T-helper 1 cell treated with Interleukin-12 subunit alpha and Interleukin-12 subunit beta and Interleukin-4 antibody, amounts not matched to agents 30 μg/mL and 1 μg/mL, for 36 hours (primary cell): ENCODE data around the gene DSPP.

ENCODE experiments used
- H3K27ac Mint-ChIP-seq: one replicate; pipeline ENCODE4 v1.8.0; 2021; ENCODE audit warnings: mild to moderate bottlenecking, mixed read lengths
- H3K27me3 Mint-ChIP-seq: one replicate; pipeline ENCODE4 v1.8.0; 2021; ENCODE audit warnings: low read depth, mixed read lengths
- H3K36me3 Mint-ChIP-seq: one replicate; pipeline ENCODE4 v1.8.0; 2021; ENCODE audit warnings: low read depth, mixed read lengths
- H3K4me1 Mint-ChIP-seq: one replicate; pipeline ENCODE4 v1.8.0; 2021; ENCODE audit warnings: low read depth, mixed read lengths
- H3K4me3 Mint-ChIP-seq: one replicate; pipeline ENCODE4 v1.8.0; 2021; ENCODE audit warnings: mild to moderate bottlenecking, moderate library complexity, mixed read lengths
- H3K9me3 Mint-ChIP-seq: one replicate; pipeline ENCODE4 v1.8.0; 2021; ENCODE audit warnings: mixed read lengths

DSPP gene

GRCh38 chr4:87657525-87657924 lies 49.2 kb downstream of the DSPP start:
- H3K4me1 Mint-ChIP-seq, result no peaks in the 10 kb centered on the region
- no peaks in the 10 kb centered on the region for H3K9me3 Mint-ChIP-seq
- H3K27ac Mint-ChIP-seq, result no peak overlapping the region
- no peak overlapping the region for H3K4me3 Mint-ChIP-seq
- H3K36me3 Mint-ChIP-seq, result no peaks in the 10 kb centered on the region
- H3K27me3 Mint-ChIP-seq, result peaks cover 3% of the 10 kb centered on the region

GRCh38 chr4:87659247-87659931 lies 51.1 kb downstream of the DSPP start:
- H3K4me1 Mint-ChIP-seq, result no peaks in the 10 kb centered on the region
- H3K4me3 Mint-ChIP-seq, result no peak overlapping the region
- peaks cover 3% of the 10 kb centered on the region for H3K27me3 Mint-ChIP-seq
- H3K27ac Mint-ChIP-seq, result no peak overlapping the region
- no peaks in the 10 kb centered on the region for H3K36me3 Mint-ChIP-seq
- H3K9me3 Mint-ChIP-seq, result no peaks in the 10 kb centered on the region

GRCh38 chr4:87662871-87663270 lies 54.5 kb downstream of the DSPP start:
- Mint-ChIP-seq H3K4me3 (no peak overlapping the region), H3K27ac (no peak overlapping the region), H3K4me1 (no peaks in the 10 kb centered on the region), H3K9me3 (no peaks in the 10 kb centered on the region), H3K36me3 (no peaks in the 10 kb centered on the region), H3K27me3 (peaks cover 3% of the 10 kb centered on the region)
